ENCODE results near the gene SLC16A7. TPM values are rescaled to one million over a fixed set of nuclear protein-coding genes. Genes with fewer than 3 reads are reported as not detected.

The SLC16A7 gene
- total and polyA plus RNA-seq, 10 of the 15 experiments (the other 5 are each of a cell fraction or from before 2014, with no cell fraction given) = 1.5 to 12.9 (median 6.7) TPM

- TF ChIP-seq IRF5 (IDR thresholded peaks at IDR 0.05; ENCODE audit: borderline replicate concordance) = no peak
- TF ChIP-seq RB1 (IDR thresholded peaks at IDR 0.05; ENCODE audit: borderline replicate concordance) = no peak
Measured at GRCh38 chr12:59803735-59804134, 207.9 kb downstream of the SLC16A7 start (continued).

DNA sequence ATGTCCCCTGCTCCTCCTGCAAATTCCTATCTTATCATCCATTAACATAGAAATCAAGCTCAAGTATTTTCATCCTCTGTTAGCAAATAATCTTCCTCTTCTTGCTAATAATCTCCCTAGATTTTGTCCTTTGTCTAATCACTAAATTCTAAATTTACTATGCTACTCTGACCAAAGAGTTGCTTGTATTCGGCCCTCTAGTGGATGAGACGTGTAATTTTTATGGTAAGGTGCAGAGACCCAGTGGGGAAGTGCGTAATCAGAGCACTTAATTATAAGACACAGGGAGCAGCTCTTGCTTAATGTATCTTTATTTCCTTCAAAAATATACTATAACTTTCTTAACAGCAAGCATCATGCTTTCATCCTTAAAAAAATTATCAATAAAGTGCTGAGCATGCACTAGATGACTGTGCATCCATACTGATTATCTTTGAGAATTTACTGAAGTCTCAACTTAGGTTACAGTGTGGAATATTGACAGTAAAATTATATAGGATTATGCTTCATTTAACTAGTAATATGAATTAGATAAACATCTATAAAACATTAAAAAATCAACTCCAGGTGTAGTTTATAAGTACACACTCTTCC is 212.6 kb downstream of the SLC16A7 start:
- ATAC-seq = peak; percentile 94
- Histone ChIP-seq H3K9ac (ENCODE audit: control insufficient read depth, insufficient read depth, low read length) (no peak overlapping the region), H3K9me3 (replicated peaks; ENCODE audit: control insufficient read depth, insufficient read depth, low read length) (no peaks in the 10 kb centered on the region), H4K20me1 (ENCODE audit: control insufficient read depth, insufficient read depth) (no peaks in the 10 kb centered on the region), H3K4me2 (ENCODE audit: control insufficient read depth, insufficient read depth) (no peak overlapping the region), H3K36me3 (ENCODE audit: control insufficient read depth in 2 of 2, insufficient read depth in 2 of 2, low read length in 1 of 2) (no peaks in the 10 kb centered on the region), H3K79me2 (ENCODE audit: control insufficient read depth, insufficient read depth, low read length) (no peaks in the 10 kb centered on the region), H2AFZ (ENCODE audit: control insufficient read depth, low read depth, low read length) (no peak overlapping the region), H3K4me1 (ENCODE audit: control insufficient read depth, insufficient read depth, low read length) (no peaks in the 10 kb centered on the region), H3K4me3 (no peak overlapping the region), H3K27me3 (replicated peaks in 1 of 2; ENCODE audit: control insufficient read depth in 2 of 2, insufficient read depth in 2 of 2, low read length in 1 of 2) (no peaks in the 10 kb centered on the region), H3K27ac (ENCODE audit: control insufficient read depth, insufficient read depth) (no peak overlapping the region)
- peak; percentile 78 for FAIRE-seq
- no peak for TF ChIP-seq ZSCAN29 (IDR thresholded peaks at IDR 0.05)
- no peak for TF ChIP-seq GABPA (IDR thresholded peaks at IDR 0.05; ENCODE audit: low read depth)
- peak; percentile 52; the same call in 1 of the 2 replicates for TF ChIP-seq SPI1 (IDR thresholded peaks at IDR 0.05; ENCODE audit: borderline replicate concordance, insufficient read depth, low read depth, low read length)
- TF ChIP-seq MXI1 (IDR thresholded peaks at IDR 0.05; ENCODE audit: low read depth, low read length) = no peak
- peak; percentile 70; the same call in 1 of the 2 replicates for TF ChIP-seq SMC3 (IDR thresholded peaks at IDR 0.05; ENCODE audit: borderline replicate concordance, low read length)
- TF ChIP-seq RAD21 (IDR thresholded peaks at IDR 0.05; ENCODE audit: insufficient read depth, low read depth, low read length) = peak; percentile 77
- TF ChIP-seq NFYB (IDR thresholded peaks at IDR 0.05; ENCODE audit: insufficient read depth, low read depth, low read length) = no peak
- no peak for TF ChIP-seq STAT3 (IDR thresholded peaks at IDR 0.05; ENCODE audit: low read depth, low read length)
- TF ChIP-seq ZBED1 (IDR thresholded peaks at IDR 0.05; ENCODE audit: borderline replicate concordance) = no peak
- no peak for TF ChIP-seq NR2F1 (conservative IDR thresholded peaks at IDR 0.05)
- peak; percentile 48 to 70 (median 69) for TF ChIP-seq CTCF (IDR thresholded peaks at IDR 0.05 in 2 of 3, conservative IDR thresholded peaks at IDR 0.05 in 1 of 3; ENCODE audit: control insufficient read depth in 2 of 3, extremely low read depth in 1 of 3, insufficient read depth in 1 of 3, low read depth in 3 of 3, low read length in 3 of 3)
- TF ChIP-seq PAX5 (IDR thresholded peaks at IDR 0.05; ENCODE audit: borderline replicate concordance, low read depth, low read length) = no peak
- TF ChIP-seq SP1 (IDR thresholded peaks at IDR 0.05; ENCODE audit: low read depth, low read length) = no peak
- intact Hi-C loops (cut with micrococcal nuclease; ENCODE audit: unreplicated experiment) = no loop called here
- ChIA-PET POLR2A (no interaction called here), RAD21 (ENCODE audit: unreplicated experiment) (no interaction called here), SMC1A (ENCODE audit: uncharacterized antibody, unreplicated experiment) (interaction anchor here (0.8 to 1.8 kb wide), 3 partner anchors 171 to 221 kb away, joined by 3 to 4 read pairs (median 4); no protein-coding TSS in a partner anchor), CTCF (interaction anchor here (0.8 to 3.0 kb wide), 9 partner anchors 9 to 405 kb away, joined by 3 to 10 read pairs (median 3); no protein-coding TSS in a partner anchor)
- no peak for DNase-seq (ENCODE audit: low read depth, low spot score)
- WGBS (ENCODE audit: insufficient coverage, insufficient replicate concordance, low lambda C conversion rate, missing lambda C conversion rate) = 10% methylated on average over 3 of the region's 3 CpGs
- in situ Hi-C loops (cut with MboI) = loop anchor here (10.0 kb wide), 1 partner anchor 404 kb away; no protein-coding TSS in a partner anchor
- no TSS peak for BruUV-seq (replicated peaks)
